GM10248 (cell line): ENCODE data around the gene RFTN1.

Experiments
- CTCF ChIA-PET: fragments of 300-600 bp; sonication (Branson Sonifier 250); formaldehyde crosslinking; extraction: SDS; loops from one replicate; lab custom pipeline; 2021; ENCODE audit warnings: antibody characterized with exemption; lab: Yijun Ruan, JAX
- POLR2A ChIA-PET: fragments of 350-650 bp; sonication (Branson Sonifier 250); formaldehyde crosslinking; extraction: SDS; loops from one replicate; lab custom pipeline; 2020; ENCODE audit warnings: antibody characterized with exemption; lab: Yijun Ruan, JAX
- DNase-seq: peaks from one replicate; pipeline ENCODE4 v3.0.0; 2012; ENCODE audit errors: extremely low spot score
- CTCF ChIP-seq: IDR thresholded peaks from 2 replicates; pipeline ENCODE4 v1.5.1; 2012; ENCODE audit warnings: mild to moderate bottlenecking, low read depth; ENCODE audit errors: extremely low read depth, missing control alignments, control extremely low read depth

The RFTN1 gene

GRCh38 chr3:16373341-16373946, 140.1 kb downstream of the RFTN1 start:
- POLR2A ChIA-PET, result interaction anchor here (1.5 kb wide), 1 partner anchor 138 kb away, joined by 6 read pairs; no protein-coding TSS in a partner anchor

DNA sequence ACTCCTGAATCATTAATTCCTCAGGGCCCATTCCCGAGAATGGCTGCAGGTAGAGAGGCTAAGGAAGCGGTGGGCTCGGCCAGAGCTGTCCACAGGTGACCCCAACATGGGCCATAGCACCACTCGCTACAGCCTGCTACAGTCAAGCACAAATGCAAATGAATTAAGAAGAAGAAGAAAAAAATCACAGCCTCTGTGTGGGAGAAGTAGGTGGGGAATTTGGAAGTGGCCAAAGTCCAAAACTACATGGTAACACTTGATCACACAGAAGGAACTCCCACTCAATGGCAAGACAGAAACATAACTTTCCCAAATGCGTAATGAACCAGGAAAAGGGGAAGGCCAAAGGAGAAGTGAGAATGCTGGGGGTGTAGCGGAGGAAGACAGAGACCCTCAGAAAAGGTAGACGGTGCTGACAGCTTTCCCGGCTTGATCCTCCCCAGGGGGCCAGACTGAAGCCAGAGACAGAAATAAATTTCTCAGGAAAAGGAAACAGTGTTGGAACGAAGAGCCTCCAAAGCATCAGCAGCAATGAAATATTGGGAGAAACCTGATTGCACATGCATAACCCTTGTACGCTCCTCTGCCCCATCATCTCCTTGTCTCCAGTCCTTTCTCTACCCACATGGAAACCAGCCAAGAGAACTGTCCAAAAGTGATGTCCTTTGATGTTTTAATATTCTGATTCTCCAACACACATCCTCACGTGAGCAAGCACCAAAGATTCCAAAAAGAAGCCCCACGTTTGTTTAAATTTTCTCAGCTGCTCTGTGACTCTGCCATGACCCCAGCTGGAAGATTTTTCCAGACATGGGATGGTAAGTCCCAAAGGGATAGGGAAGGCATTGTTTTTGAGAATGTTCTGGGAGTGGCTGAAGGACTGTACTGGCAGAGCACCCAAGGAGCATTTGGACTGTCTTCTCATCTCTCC, 140.9 kb downstream of the RFTN1 start:
- ChIA-PET POLR2A (interaction anchor here (1.5 kb wide), 1 partner anchor 139 kb away, joined by 6 read pairs; no protein-coding TSS in a partner anchor), CTCF (interaction anchor here (0.8 to 0.9 kb wide), 2 partner anchors 8 to 157 kb away, joined by 3 read pairs; no protein-coding TSS in a partner anchor)
- TF ChIP-seq CTCF, result no peak
- DNase-seq, result peak; percentile 32

More at GRCh38 chr3:16373341-16373946, 140.1 kb downstream of the RFTN1 start:
- no peak for DNase-seq
- CTCF ChIA-PET, result interaction anchor here (1.1 to 1.8 kb wide), 4 partner anchors 11 to 149 kb away, joined by 3 to 4 read pairs (median 4); no protein-coding TSS in a partner anchor
- no peak for TF ChIP-seq CTCF

DNA sequence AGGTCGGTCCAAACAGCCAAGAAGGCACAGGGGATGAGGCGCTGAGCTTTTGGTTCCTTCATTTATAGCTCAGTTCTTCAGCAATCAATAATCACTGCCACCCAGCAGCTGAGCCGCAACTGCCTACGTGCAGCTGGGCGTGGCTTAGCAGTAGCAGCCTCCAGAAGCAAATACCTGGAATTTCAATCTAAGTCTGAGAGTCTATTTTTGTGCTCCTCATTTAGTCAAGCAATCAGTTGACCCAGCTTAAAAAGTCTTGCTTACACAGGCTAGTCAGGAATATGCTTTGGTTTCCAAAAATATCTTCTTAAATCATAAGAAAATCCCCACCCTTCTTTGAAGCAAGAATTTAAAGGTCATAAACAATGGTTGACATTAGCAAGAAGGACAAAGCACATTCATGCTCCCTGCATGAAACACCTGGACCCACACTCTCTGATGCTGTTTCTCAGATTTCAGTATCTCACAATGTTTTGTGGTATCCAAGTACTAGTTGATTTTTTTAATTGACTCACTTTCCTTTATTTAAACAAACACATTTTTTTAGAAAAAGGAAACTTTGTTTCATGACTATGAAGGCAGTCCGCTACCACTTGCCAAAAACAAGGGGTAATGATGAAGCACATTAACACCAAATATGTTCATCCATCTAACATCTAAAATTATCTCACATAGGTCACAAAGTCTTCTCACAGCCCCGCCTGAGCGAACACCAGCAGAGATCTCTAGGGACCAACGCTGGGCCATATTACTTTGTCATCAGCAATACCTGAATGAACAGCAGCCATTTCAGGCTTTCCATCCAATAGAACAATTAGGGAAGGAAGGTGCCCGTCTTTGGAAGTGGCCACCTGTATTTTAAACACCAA, 142.4 kb downstream of the RFTN1 start:
- TF ChIP-seq CTCF, result no peak
- DNase-seq, result no peak
- ChIA-PET POLR2A (interaction anchor here (0.6 to 1.1 kb wide), 4 partner anchors 43 to 145 kb away, joined by 3 to 4 read pairs (median 4); no protein-coding TSS in a partner anchor), CTCF (interaction anchor here (1.0 to 1.2 kb wide), 3 partner anchors 11 to 81 kb away, joined by 3 to 7 read pairs (median 3); no protein-coding TSS in a partner anchor)

- DNase-seq, result no peak
- ChIA-PET CTCF (interaction anchor here (1.0 to 1.2 kb wide), 3 partner anchors 10 to 80 kb away, joined by 3 to 7 read pairs (median 3); no protein-coding TSS in a partner anchor), POLR2A (interaction anchor here (0.9 to 1.1 kb wide), 3 partner anchors 53 to 146 kb away, joined by 3 to 4 read pairs (median 4); no protein-coding TSS in a partner anchor)
- TF ChIP-seq CTCF, result no peak
These were observed 143.0 kb downstream of the RFTN1 start for GRCh38 chr3:16370503-16370871.

DNA sequence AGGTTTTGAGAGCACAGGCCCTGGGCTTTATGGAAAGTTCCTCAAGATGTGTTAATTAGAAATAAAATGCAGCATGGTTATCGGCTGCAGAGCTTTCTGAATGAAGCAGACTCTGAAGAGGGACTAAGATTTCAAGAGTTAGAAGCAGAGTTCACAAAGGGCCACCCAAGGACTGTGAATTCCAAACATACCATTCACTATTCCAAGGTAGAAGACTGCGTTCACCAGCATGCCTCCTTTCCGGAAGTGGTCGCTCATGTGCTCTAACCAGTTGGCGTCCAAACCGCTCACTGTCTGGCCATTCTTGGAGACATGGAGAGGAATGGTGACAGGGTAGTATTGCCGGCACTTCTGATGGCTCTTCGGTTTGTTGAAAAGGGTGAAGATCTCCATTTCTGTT, 143.6 kb downstream of the RFTN1 start:
- no peak for TF ChIP-seq CTCF
- DNase-seq, result no peak
- CTCF ChIA-PET, result interaction anchor here (1.0 kb wide), 1 partner anchor 32 kb away, joined by 3 read pairs; no protein-coding TSS in a partner anchor
- POLR2A ChIA-PET, result no interaction called here
